Measurements from ENCODE around the gene RNASE4. TPM values are rescaled to one million over a fixed set of nuclear protein-coding genes. Genes with fewer than 3 reads are reported as not detected.

Gene RNASE4
- total RNA-seq, 1 experiment from 2014 or later = 0.48 TPM

DNA sequence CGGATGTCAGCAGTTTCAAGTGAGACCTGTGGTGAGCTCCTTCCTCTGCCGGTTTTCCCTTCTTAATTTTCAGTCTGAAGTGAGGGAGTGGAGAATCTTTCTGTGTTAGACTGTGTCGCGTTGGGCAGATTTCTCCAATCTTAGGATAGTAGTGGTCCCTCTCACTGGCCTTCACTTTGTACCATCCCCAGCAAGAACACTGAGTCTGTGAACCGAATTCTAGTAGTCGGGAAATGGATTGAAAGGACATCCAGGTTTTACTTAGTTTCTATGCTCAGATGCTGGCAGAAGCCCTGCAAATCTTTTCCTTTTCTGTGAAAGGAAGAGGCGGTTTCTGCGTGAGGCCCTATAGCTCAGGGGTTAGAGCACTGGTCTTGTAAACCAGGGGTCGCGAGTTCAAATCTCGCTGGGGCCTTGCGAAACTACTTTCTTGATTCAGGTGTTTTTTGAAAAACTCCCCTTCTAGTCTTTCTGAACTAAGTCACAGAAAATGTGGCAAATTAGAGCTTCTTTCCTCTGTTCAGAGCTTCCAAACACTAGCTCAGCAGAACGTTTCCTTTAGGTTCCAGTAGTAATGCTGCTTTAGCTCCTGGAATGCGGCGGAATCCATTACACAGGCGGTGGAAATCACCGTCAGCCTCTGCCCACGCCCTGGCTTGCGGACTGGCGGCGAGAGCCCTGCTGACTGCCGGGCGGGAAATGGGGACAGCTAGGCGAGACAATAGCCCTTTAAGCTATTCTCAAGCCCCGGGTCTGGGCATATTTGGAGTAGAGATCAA lies 2.8 kb upstream of the RNASE4 start:
- no peaks in the 10 kb centered on the region for H3K36me3 ChIP-seq (ENCODE audit: insufficient read depth, low read length)
- no peaks in the 10 kb centered on the region for H4K20me1 ChIP-seq (ENCODE audit: insufficient read depth, low read depth, low read length)
- H3K9ac ChIP-seq (ENCODE audit: low read length) = peak overlapping the region; percentile 85
- peak overlapping the region; percentile 83 for H3K27ac ChIP-seq (ENCODE audit: low read length)
- no peaks in the 10 kb centered on the region for H3K27me3 ChIP-seq (ENCODE audit: low read length)
- peaks cover 51% of the 10 kb centered on the region for H3K4me1 ChIP-seq (ENCODE audit: low read length)
- no peaks in the 10 kb centered on the region for H3K79me2 ChIP-seq (ENCODE audit: low read length)
- H3K9me2 ChIP-seq (replicated peaks; ENCODE audit: insufficient read depth, low read length) = no peaks in the 10 kb centered on the region
- peak; percentile 98 for DNase-seq
- peak overlapping the region; percentile 93 for H3K4me2 ChIP-seq (ENCODE audit: low read depth, low read length, poor library complexity, severe bottlenecking)
- H3K9me3 ChIP-seq (ENCODE audit: low read length) = no peaks in the 10 kb centered on the region
- H3K4me3 ChIP-seq (ENCODE audit: low read length) = peak overlapping the region; percentile 78
- peak overlapping the region; percentile 95 for H2AFZ ChIP-seq (ENCODE audit: low read length)

DNA sequence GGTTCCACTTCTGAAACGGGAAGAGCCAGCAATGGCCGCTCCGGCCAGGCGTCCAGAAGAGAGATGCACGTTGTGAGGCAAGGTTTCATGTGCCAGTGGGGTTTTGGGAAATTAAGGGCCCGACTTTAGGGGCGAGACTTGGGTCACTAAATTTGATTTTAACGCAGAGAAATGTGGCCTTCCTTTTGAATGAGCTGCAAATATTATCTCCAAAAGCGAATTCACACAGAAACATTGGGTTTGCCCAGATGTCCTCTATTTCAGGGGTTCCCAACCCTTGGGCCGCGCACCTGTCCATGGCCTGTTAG lies 2.3 kb upstream of the RNASE4 start:
- H3K9ac ChIP-seq (ENCODE audit: low read length) = peak overlapping the region; percentile 85
- peak overlapping the region; percentile 95 for H2AFZ ChIP-seq (ENCODE audit: low read length)
- no peak for DNase-seq
- peaks cover 51% of the 10 kb centered on the region for H3K4me1 ChIP-seq (ENCODE audit: low read length)
- no peaks in the 10 kb centered on the region for H3K36me3 ChIP-seq (ENCODE audit: insufficient read depth, low read length)
- no peaks in the 10 kb centered on the region for H3K27me3 ChIP-seq (ENCODE audit: low read length)
- H4K20me1 ChIP-seq (ENCODE audit: insufficient read depth, low read depth, low read length) = no peaks in the 10 kb centered on the region
- H3K9me3 ChIP-seq (ENCODE audit: low read length) = no peaks in the 10 kb centered on the region
- H3K79me2 ChIP-seq (ENCODE audit: low read length) = no peaks in the 10 kb centered on the region
- H3K4me3 ChIP-seq (ENCODE audit: low read length) = peak overlapping the region; percentile 78
- H3K9me2 ChIP-seq (replicated peaks; ENCODE audit: insufficient read depth, low read length) = no peaks in the 10 kb centered on the region
- H3K27ac ChIP-seq (ENCODE audit: low read length) = peak overlapping the region; percentile 83
- H3K4me2 ChIP-seq (ENCODE audit: low read depth, low read length, poor library complexity, severe bottlenecking) = peak overlapping the region; percentile 93

- peak overlapping the region; percentile 83 for H3K27ac ChIP-seq (ENCODE audit: low read length)
- H3K9me2 ChIP-seq (replicated peaks; ENCODE audit: insufficient read depth, low read length) = no peaks in the 10 kb centered on the region
- H2AFZ ChIP-seq (ENCODE audit: low read length) = peak overlapping the region; percentile 95
- H3K36me3 ChIP-seq (ENCODE audit: insufficient read depth, low read length) = no peaks in the 10 kb centered on the region
- no peaks in the 10 kb centered on the region for H3K9me3 ChIP-seq (ENCODE audit: low read length)
- H3K9ac ChIP-seq (ENCODE audit: low read length) = peak overlapping the region; percentile 85
- H4K20me1 ChIP-seq (ENCODE audit: insufficient read depth, low read depth, low read length) = no peaks in the 10 kb centered on the region
- peak overlapping the region; percentile 93 for H3K4me2 ChIP-seq (ENCODE audit: low read depth, low read length, poor library complexity, severe bottlenecking)
- DNase-seq = peak; percentile 97
- H3K27me3 ChIP-seq (ENCODE audit: low read length) = no peaks in the 10 kb centered on the region
- no peaks in the 10 kb centered on the region for H3K79me2 ChIP-seq (ENCODE audit: low read length)
- peak overlapping the region; percentile 78 for H3K4me3 ChIP-seq (ENCODE audit: low read length)
- H3K4me1 ChIP-seq (ENCODE audit: low read length) = peaks cover 51% of the 10 kb centered on the region
Measured at GRCh38 chr14:20682435-20683124, 1.8 kb upstream of the RNASE4 start.

DNA sequence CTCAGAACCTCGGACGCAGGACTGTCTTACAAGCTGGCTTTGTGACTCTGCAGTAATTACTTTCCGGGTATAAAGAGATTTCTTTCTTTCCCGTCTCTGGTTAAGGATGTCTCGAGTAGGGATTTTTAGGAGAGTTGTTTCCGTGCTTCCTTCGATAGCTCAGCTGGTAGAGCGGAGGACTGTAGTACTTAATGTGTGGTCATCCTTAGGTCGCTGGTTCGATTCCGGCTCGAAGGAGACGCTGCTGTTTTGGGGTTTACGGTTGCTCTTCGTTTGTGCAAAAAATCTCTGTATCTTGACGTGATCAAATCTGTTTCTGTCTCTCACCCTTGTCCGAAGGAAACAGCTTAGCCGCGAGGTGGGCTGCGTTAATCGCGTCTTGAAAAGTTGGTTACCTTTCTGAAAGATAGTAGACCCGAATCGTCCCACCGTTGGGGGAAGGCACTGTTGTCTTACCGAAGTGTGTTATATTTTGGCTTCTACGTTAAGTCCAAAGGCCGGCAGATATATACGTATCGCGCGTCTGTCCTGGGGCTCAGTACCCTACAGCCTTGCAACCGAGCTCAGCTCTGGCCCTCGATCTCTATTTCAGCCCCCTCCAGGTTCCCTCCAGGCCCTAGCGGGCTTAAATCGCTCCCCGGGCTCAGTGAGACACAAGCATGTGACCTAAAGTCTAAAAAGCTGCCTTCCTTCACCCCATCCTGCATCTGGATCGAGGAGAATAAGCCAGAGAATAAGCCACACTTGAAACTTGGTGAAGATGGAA lies 1.1 kb upstream of the RNASE4 start:
- peak overlapping the region; percentile 93 for H3K4me2 ChIP-seq (ENCODE audit: low read depth, low read length, poor library complexity, severe bottlenecking)
- no peaks in the 10 kb centered on the region for H3K79me2 ChIP-seq (ENCODE audit: low read length)
- H2AFZ ChIP-seq (ENCODE audit: low read length) = peak overlapping the region; percentile 95
- H3K4me3 ChIP-seq (ENCODE audit: low read length) = peak overlapping the region; percentile 78
- H3K4me1 ChIP-seq (ENCODE audit: low read length) = peaks cover 51% of the 10 kb centered on the region
- H3K27ac ChIP-seq (ENCODE audit: low read length) = peak overlapping the region; percentile 83
- H3K27me3 ChIP-seq (ENCODE audit: low read length) = no peaks in the 10 kb centered on the region
- no peaks in the 10 kb centered on the region for H3K9me2 ChIP-seq (replicated peaks; ENCODE audit: insufficient read depth, low read length)
- no peaks in the 10 kb centered on the region for H3K36me3 ChIP-seq (ENCODE audit: insufficient read depth, low read length)
- peak overlapping the region; percentile 85 for H3K9ac ChIP-seq (ENCODE audit: low read length)
- no peaks in the 10 kb centered on the region for H4K20me1 ChIP-seq (ENCODE audit: insufficient read depth, low read depth, low read length)
- H3K9me3 ChIP-seq (ENCODE audit: low read length) = no peaks in the 10 kb centered on the region
- peak; percentile 98 for DNase-seq

GRCh38 chr14:20684662-20685456 lies 499 bp downstream of the RNASE4 start:
- Histone ChIP-seq H3K4me2 (ENCODE audit: low read depth, low read length, poor library complexity, severe bottlenecking) (peak overlapping the region; percentile 93), H4K20me1 (ENCODE audit: insufficient read depth, low read depth, low read length) (no peaks in the 10 kb centered on the region), H3K4me3 (ENCODE audit: low read length) (peak overlapping the region; percentile 78), H2AFZ (ENCODE audit: low read length) (peak overlapping the region; percentile 76), H3K9me2 (replicated peaks; ENCODE audit: insufficient read depth, low read length) (no peaks in the 10 kb centered on the region), H3K4me1 (ENCODE audit: low read length) (peaks cover 47% of the 10 kb centered on the region), H3K27ac (ENCODE audit: low read length) (no peak overlapping the region), H3K27me3 (ENCODE audit: low read length) (no peaks in the 10 kb centered on the region), H3K79me2 (ENCODE audit: low read length) (no peaks in the 10 kb centered on the region), H3K9me3 (ENCODE audit: low read length) (no peaks in the 10 kb centered on the region), H3K9ac (ENCODE audit: low read length) (peak overlapping the region; percentile 85), H3K36me3 (ENCODE audit: insufficient read depth, low read length) (no peaks in the 10 kb centered on the region)
- no peak for DNase-seq

GRCh38 chr14:20686386-20687143 lies 2.2 kb downstream of the RNASE4 start:
- Histone ChIP-seq H3K27ac (ENCODE audit: low read length) (no peak overlapping the region), H3K9ac (ENCODE audit: low read length) (no peak overlapping the region), H3K4me1 (ENCODE audit: low read length) (peaks cover 30% of the 10 kb centered on the region), H3K9me2 (replicated peaks; ENCODE audit: insufficient read depth, low read length) (no peaks in the 10 kb centered on the region), H2AFZ (ENCODE audit: low read length) (no peak overlapping the region), H3K4me3 (ENCODE audit: low read length) (no peak overlapping the region), H3K4me2 (ENCODE audit: low read depth, low read length, poor library complexity, severe bottlenecking) (no peak overlapping the region), H3K79me2 (ENCODE audit: low read length) (no peaks in the 10 kb centered on the region), H3K36me3 (ENCODE audit: insufficient read depth, low read length) (no peaks in the 10 kb centered on the region), H3K9me3 (ENCODE audit: low read length) (no peaks in the 10 kb centered on the region), H4K20me1 (ENCODE audit: insufficient read depth, low read depth, low read length) (0 out of 2 replicates have a peak, but pooled peaks cover 2% of the 10 kb centered on the region), H3K27me3 (ENCODE audit: low read length) (no peaks in the 10 kb centered on the region)
- no peak for DNase-seq

DNA sequence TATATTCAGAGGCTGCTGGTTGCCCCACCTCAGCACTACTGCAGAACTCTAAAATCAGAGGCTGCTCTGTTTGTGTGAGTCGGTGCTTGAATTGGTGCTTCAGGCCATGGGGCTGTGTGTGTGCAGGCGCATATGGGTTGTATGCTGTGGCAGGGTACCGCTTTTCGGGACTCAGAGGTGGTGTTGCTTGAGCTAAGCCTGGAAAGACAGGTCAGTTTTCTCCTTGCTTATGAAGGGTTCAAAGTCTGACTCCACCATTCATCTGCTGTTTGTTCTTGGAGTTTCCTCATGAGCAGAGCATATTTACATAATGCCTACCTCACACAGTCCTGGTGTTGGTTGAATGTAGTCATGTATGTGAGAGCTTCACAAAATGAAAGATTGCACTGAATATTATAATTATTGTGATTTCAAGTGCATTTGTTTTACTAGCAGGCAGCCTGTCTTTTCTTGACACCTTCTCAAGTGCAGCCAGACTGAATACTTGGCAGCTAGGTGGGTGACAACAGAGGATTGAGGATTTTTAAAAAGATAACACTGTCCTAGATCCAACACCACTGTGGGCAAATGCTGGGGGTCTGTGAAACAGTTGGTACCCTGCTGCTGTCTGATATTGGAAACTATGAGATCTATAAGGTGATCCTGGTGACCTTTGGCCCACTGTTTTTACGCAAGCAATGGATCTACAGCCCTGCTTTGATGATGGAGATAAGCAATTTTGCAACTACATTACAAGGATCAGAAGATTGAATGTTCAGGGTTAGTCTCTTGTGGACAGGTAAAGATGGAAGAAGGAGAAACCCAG lies 3.2 kb downstream of the RNASE4 start:
- DNase-seq = no peak
- Histone ChIP-seq H3K27me3 (ENCODE audit: low read length) (no peaks in the 10 kb centered on the region), H3K4me2 (ENCODE audit: low read depth, low read length, poor library complexity, severe bottlenecking) (no peak overlapping the region), H4K20me1 (ENCODE audit: insufficient read depth, low read depth, low read length) (0 out of 2 replicates have a peak, but pooled peaks cover 4% of the 10 kb centered on the region), H3K79me2 (ENCODE audit: low read length) (no peaks in the 10 kb centered on the region), H3K4me3 (ENCODE audit: low read length) (no peak overlapping the region), H3K9me3 (ENCODE audit: low read length) (no peaks in the 10 kb centered on the region), H3K9me2 (replicated peaks; ENCODE audit: insufficient read depth, low read length) (no peaks in the 10 kb centered on the region), H2AFZ (ENCODE audit: low read length) (no peak overlapping the region), H3K4me1 (ENCODE audit: low read length) (peaks cover 22% of the 10 kb centered on the region), H3K9ac (ENCODE audit: low read length) (no peak overlapping the region), H3K27ac (ENCODE audit: low read length) (no peak overlapping the region), H3K36me3 (ENCODE audit: insufficient read depth, low read length) (no peaks in the 10 kb centered on the region)
